GM12801 (cell line): Measurements from ENCODE around the gene OR5D14.

Experiments used
- TF ChIP-seq, protein P1 (sequence below): IDR thresholded peaks from one replicate; pipeline ENCODE4 v1.5.1; 2011; ENCODE audit warnings: control low read depth; ENCODE audit not compliant: insufficient read length; ENCODE audit errors: extremely low read depth

The OR5D14 gene

DNA sequence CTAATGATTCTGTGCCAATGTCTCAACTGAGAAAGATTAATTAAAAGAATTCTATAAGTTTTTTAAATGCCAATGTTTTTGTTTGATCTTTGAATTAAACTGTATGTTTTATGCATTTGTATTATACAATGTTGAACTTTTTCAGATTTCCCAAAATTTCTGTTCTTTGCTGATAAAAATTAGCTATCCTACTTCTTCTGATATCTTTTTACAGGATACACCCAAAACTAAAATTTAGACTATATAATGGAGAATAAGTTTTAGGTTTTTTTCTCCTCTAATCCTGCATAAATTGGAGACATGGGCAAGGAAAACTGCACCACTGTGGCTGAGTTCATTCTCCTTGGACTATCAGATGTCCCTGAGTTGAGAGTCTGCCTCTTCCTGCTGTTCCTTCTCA, 31.6 kb downstream of the OR5D14 start, which contains the start of gene OR5L2:
Gene OR5L2, plus strand, starts transcription at position 301 of the 400 bp plus-strand sequence. Its CDS starts 0 bp downstream, at position 301.
- TF ChIP-seq, protein P1, sequence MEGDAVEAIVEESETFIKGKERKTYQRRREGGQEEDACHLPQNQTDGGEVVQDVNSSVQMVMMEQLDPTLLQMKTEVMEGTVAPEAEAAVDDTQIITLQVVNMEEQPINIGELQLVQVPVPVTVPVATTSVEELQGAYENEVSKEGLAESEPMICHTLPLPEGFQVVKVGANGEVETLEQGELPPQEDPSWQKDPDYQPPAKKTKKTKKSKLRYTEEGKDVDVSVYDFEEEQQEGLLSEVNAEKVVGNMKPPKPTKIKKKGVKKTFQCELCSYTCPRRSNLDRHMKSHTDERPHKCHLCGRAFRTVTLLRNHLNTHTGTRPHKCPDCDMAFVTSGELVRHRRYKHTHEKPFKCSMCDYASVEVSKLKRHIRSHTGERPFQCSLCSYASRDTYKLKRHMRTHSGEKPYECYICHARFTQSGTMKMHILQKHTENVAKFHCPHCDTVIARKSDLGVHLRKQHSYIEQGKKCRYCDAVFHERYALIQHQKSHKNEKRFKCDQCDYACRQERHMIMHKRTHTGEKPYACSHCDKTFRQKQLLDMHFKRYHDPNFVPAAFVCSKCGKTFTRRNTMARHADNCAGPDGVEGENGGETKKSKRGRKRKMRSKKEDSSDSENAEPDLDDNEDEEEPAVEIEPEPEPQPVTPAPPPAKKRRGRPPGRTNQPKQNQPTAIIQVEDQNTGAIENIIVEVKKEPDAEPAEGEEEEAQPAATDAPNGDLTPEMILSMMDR, result no peak

DNA sequence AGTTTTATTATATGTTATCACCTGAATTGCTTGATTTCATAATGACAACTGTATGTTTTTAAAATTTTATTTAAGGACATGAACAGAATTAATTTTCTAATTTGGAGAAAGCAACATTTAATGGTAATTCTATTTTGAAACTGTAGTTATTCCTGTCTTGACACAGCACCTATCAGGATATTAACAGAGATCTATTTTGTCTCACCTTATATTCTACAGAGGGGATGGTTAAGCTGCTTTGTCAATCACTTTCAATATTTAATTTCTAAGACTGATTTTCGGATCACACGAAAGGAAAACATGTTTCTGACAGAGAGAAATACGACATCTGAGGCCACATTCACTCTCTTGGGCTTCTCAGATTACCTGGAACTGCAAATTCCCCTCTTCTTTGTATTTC, 43.1 kb downstream of the OR5D14 start, which contains the start of gene OR5D16:
Gene OR5D16, plus strand, starts transcription at position 301 of the 400 bp plus-strand sequence. Its CDS starts 0 bp downstream, at position 301.
- TF ChIP-seq, protein P1, result no peak
